ENCODE data around the gene ZMYND15. TPM values are rescaled to one million over a fixed set of nuclear protein-coding genes. Genes with fewer than 3 reads are reported as not detected.

The ZMYND15 gene
- total and polyA plus RNA-seq, 4 donors: 0.47 to 2.4 (median 0.71) TPM

- no peak overlapping the region for H3K4me3 ChIP-seq (ENCODE audit: low read depth in 1 of 3, low read length in 3 of 3)
- H3K4me1 ChIP-seq (ENCODE audit: control insufficient read depth in 4 of 4, insufficient read depth in 4 of 4, low read length in 3 of 4): peaks cover 21 to 40% (median 34%) of the 10 kb centered on the region in 4 donors
- TF ChIP-seq MAX (IDR thresholded peaks at IDR 0.05): no peak
- TF ChIP-seq FOXA1 (IDR thresholded peaks at IDR 0.05): no peak
- no peak for TF ChIP-seq RXRA (IDR thresholded peaks at IDR 0.05)
- TF ChIP-seq CTCF (IDR thresholded peaks at IDR 0.05; ENCODE audit: low read depth, low read length, missing input control): no peak
- no peak for TF ChIP-seq RAD21 (IDR thresholded peaks at IDR 0.05)
- TF ChIP-seq YY1 (IDR thresholded peaks at IDR 0.05): no peak
- TF ChIP-seq SP1 (IDR thresholded peaks at IDR 0.05): no peak
- TF ChIP-seq NR2F2 (IDR thresholded peaks at IDR 0.05): no peak
- no peak for TF ChIP-seq ATF3 (IDR thresholded peaks at IDR 0.05)
- TF ChIP-seq HNF4A (conservative IDR thresholded peaks at IDR 0.05): no peak
- TF ChIP-seq GABPA (IDR thresholded peaks at IDR 0.05 in 1 of 2, conservative IDR thresholded peaks at IDR 0.05 in 1 of 2): no peak
- TF ChIP-seq REST (IDR thresholded peaks at IDR 0.05): no peak
- TF ChIP-seq JUND (IDR thresholded peaks at IDR 0.05): no peak
- H3K36me3 ChIP-seq (ENCODE audit: control insufficient read depth in 4 of 4, insufficient read depth in 3 of 4, low read depth in 1 of 4, low read length in 3 of 4): peaks cover 2 to 8% (median 5%) of the 10 kb centered on the region in 4 donors
- H3K9ac ChIP-seq (ENCODE audit: low read depth in 1 of 2, low read length in 2 of 2): no peak overlapping the region
- 97% methylated on average over 10 of the region's 10 CpGs for WGBS
- no peaks in the 10 kb centered on the region for H3K9me3 ChIP-seq (ENCODE audit: control insufficient read depth in 4 of 4, low read length in 3 of 4)
- DNase-seq (ENCODE audit: low spot score): no peak
- H3K27me3 ChIP-seq (ENCODE audit: control insufficient read depth in 4 of 4, insufficient read depth in 4 of 4, low read length in 3 of 4): no peaks in the 10 kb centered on the region
- H3K27ac ChIP-seq (ENCODE audit: low read depth in 1 of 2, low read length in 2 of 2): no peak overlapping the region
Measured at GRCh38 chr17:4716081-4716480, 23.6 kb upstream of the ZMYND15 start.

- peaks cover 2 to 8% (median 5%) of the 10 kb centered on the region in 4 donors for H3K36me3 ChIP-seq (ENCODE audit: control insufficient read depth in 4 of 4, insufficient read depth in 3 of 4, low read depth in 1 of 4, low read length in 3 of 4)
- DNase-seq (ENCODE audit: low spot score): no peak
- 85% methylated on average over 17 of the region's 17 CpGs for WGBS
Measured at GRCh38 chr17:4717791-4718190, 21.8 kb upstream of the ZMYND15 start.

More at GRCh38 chr17:4717791-4718190, 21.8 kb upstream of the ZMYND15 start:
- Histone ChIP-seq H3K4me3 (ENCODE audit: low read depth in 1 of 3, low read length in 3 of 3) (no peak overlapping the region), H3K9me3 (ENCODE audit: control insufficient read depth in 4 of 4, low read length in 3 of 4) (no peaks in the 10 kb centered on the region), H3K9ac (ENCODE audit: low read depth in 1 of 2, low read length in 2 of 2) (no peak overlapping the region), H3K4me1 (ENCODE audit: control insufficient read depth in 4 of 4, insufficient read depth in 4 of 4, low read length in 3 of 4) (peaks cover 14 to 35% (median 28%) of the 10 kb centered on the region in 4 donors), H3K27me3 (ENCODE audit: control insufficient read depth in 4 of 4, insufficient read depth in 4 of 4, low read length in 3 of 4) (no peaks in the 10 kb centered on the region), H3K27ac (ENCODE audit: low read depth in 1 of 2, low read length in 2 of 2) (no peak overlapping the region)
- TF ChIP-seq REST (IDR thresholded peaks at IDR 0.05) (no peak), TAF1 (conservative IDR thresholded peaks at IDR 0.05) (no peak), ZBTB33 (IDR thresholded peaks at IDR 0.05) (no peak), GABPA (IDR thresholded peaks at IDR 0.05 in 1 of 2, conservative IDR thresholded peaks at IDR 0.05 in 1 of 2) (no peak)
